Hepatocyte (in vitro differentiated cells): Measurements from ENCODE around the gene NRP1. TPM values are rescaled to one million over a fixed set of nuclear protein-coding genes. Genes with fewer than 3 reads are reported as not detected.

Experiments
- DNase-seq: peaks from one replicate; pipeline ENCODE4 v3.0.0-alpha.2; 2016; ENCODE audit warnings: low spot score
- H2AFZ ChIP-seq: fragments of 200-600 bp; sonication (generic); 2 replicates; pipeline ENCODE4 v1.6.0; 2016; ENCODE audit warnings: antibody characterized with exemption, mild to moderate bottlenecking
- H3K27ac ChIP-seq: fragments of 200-600 bp; sonication (generic); 2 replicates; pipeline ENCODE4 v1.5.1; 2016; ENCODE audit warnings: mild to moderate bottlenecking
- H3K27me3 ChIP-seq: fragments of 200-600 bp; sonication (generic); 2 replicates; pipeline ENCODE4 v1.6.1; 2016
- H3K36me3 ChIP-seq: fragments of 200-600 bp; sonication (generic); replicated peaks from 2 replicates; pipeline ENCODE4 v1.5.1; 2016; ENCODE audit warnings: low read depth; ENCODE audit not compliant: insufficient read depth
- H3K4me1 ChIP-seq: fragments of 200-600 bp; sonication (generic); 2 replicates; pipeline ENCODE4 v1.5.1; 2016; ENCODE audit warnings: mild to moderate bottlenecking, moderate library complexity; ENCODE audit not compliant: insufficient read depth
- H3K4me2 ChIP-seq: fragments of 200-600 bp; sonication (generic); 2 replicates; pipeline ENCODE4 v1.6.0; 2016
- H3K4me3 ChIP-seq: fragments of 200-600 bp; sonication (generic); 2 replicates; pipeline ENCODE4 v1.5.1; 2016; ENCODE audit warnings: mild to moderate bottlenecking
- H3K79me2 ChIP-seq: fragments of 200-600 bp; sonication (generic); 2 replicates; pipeline ENCODE4 v1.6.0; 2017; ENCODE audit warnings: mild to moderate bottlenecking
- H3K9me2 ChIP-seq: fragments of 200-600 bp; sonication (generic); replicated peaks from 2 replicates; pipeline ENCODE4 v1.6.0; 2017; ENCODE audit warnings: mild to moderate bottlenecking; ENCODE audit not compliant: insufficient read depth
- H3K9me3 ChIP-seq: fragments of 200-600 bp; sonication (generic); 2 replicates; pipeline ENCODE4 v1.5.1; 2016; ENCODE audit warnings: low read depth, mild to moderate bottlenecking
- H4K20me1 ChIP-seq: fragments of 200-600 bp; sonication (generic); 2 replicates; pipeline ENCODE4 v1.6.0; 2016; ENCODE audit warnings: mild to moderate bottlenecking; ENCODE audit not compliant: insufficient read depth, poor library complexity, severe bottlenecking
- CTCF ChIP-seq: fragments of 200-600 bp; sonication (generic); IDR thresholded peaks from 2 replicates; pipeline ENCODE4 v1.5.1; 2016; ENCODE audit warnings: antibody characterized with exemption, mild to moderate bottlenecking; ENCODE audit not compliant: poor library complexity
- EZH2 ChIP-seq: fragments of 200-600 bp; sonication (generic); IDR thresholded peaks from 2 replicates; pipeline ENCODE4 v1.6.1; 2016; ENCODE audit warnings: antibody characterized with exemption, mild to moderate bottlenecking, borderline replicate concordance
- EZH2phosphoT487 ChIP-seq: fragments of 200-600 bp; sonication (generic); IDR thresholded peaks from one replicate; pipeline ENCODE4 v1.6.1; 2018; ENCODE audit warnings: antibody characterized with exemption, mild to moderate bottlenecking, low read depth, moderate library complexity; ENCODE audit not compliant: unreplicated experiment, severe bottlenecking
- WGBS: methylation state at CpG from one replicate; pipeline ENCODE4 v1.1.6; 2016; ENCODE audit warnings: low lambda C conversion rate; ENCODE audit errors: missing lambda C conversion rate; 5-methylcytosine and 5-hydroxymethylcytosine counted together
- polyA plus RNA-seq: library from polyadenylated mRNA; unstranded; fragments of >200 nt; fragmentation: Nextera tagmentation; extraction: Ambion mirVana; gene quantifications from 2 replicates; pipeline ENCODE4 v1.2.1, GENCODE V29; 2016
- total RNA-seq: library from RNA; depleted of rRNA; stranded (reverse); fragments of >200 nt; gene quantifications from 2 replicates; pipeline ENCODE4 v1.2.3, GENCODE V29; 2014

The NRP1 gene
- total and polyA plus RNA-seq, 2 experiments from 2014 or later = 32.2 to 46.9 TPM

GRCh38 chr10:33334805-33335550 lies 511 bp upstream of the NRP1 start:
- Histone ChIP-seq H2AFZ (peak overlapping the region; percentile 73), H4K20me1 (no peaks in the 10 kb centered on the region), H3K4me1 (peaks cover 19% of the 10 kb centered on the region), H3K4me3 (peak overlapping the region; percentile 92), H3K27me3 (no peaks in the 10 kb centered on the region), H3K9me2 (no peaks in the 10 kb centered on the region), H3K36me3 (no peaks in the 10 kb centered on the region), H3K4me2 (peak overlapping the region; percentile 99), H3K9me3 (no peaks in the 10 kb centered on the region), H3K27ac (peak overlapping the region; percentile 93), H3K79me2 (peaks cover 44% of the 10 kb centered on the region)
- peak; percentile 89 for DNase-seq
- WGBS = under 1% methylated on average over 57 of the region's 68 CpGs
- TF ChIP-seq CTCF = peak; percentile 63
- TF ChIP-seq EZH2phosphoT487 = no peak

GRCh38 chr10:33333260-33334101 lies 986 bp downstream of the NRP1 start:
- Histone ChIP-seq H3K9me3 (no peaks in the 10 kb centered on the region), H3K79me2 (peaks cover 59% of the 10 kb centered on the region), H2AFZ (peak overlapping the region; percentile 67), H3K4me2 (peak overlapping the region; percentile 99), H3K4me1 (peaks cover 19% of the 10 kb centered on the region), H3K4me3 (peak overlapping the region; percentile 92), H3K9me2 (no peaks in the 10 kb centered on the region), H3K36me3 (no peaks in the 10 kb centered on the region), H3K27me3 (no peaks in the 10 kb centered on the region), H3K27ac (peak overlapping the region; percentile 93), H4K20me1 (no peaks in the 10 kb centered on the region)
- DNase-seq = no peak
- no peak for TF ChIP-seq CTCF
- no peak for TF ChIP-seq EZH2
- no peak for TF ChIP-seq EZH2phosphoT487
- WGBS = 10% methylated on average over 7 of the region's 7 CpGs

- Histone ChIP-seq H3K4me1 (peaks cover 18% of the 10 kb centered on the region), H3K9me3 (no peaks in the 10 kb centered on the region), H3K9me2 (no peaks in the 10 kb centered on the region), H3K27me3 (no peaks in the 10 kb centered on the region), H2AFZ (no peak overlapping the region), H3K4me2 (peak overlapping the region; percentile 99), H3K79me2 (peaks cover 64% of the 10 kb centered on the region), H4K20me1 (no peaks in the 10 kb centered on the region), H3K36me3 (no peaks in the 10 kb centered on the region), H3K4me3 (peak overlapping the region; percentile 92), H3K27ac (peak overlapping the region; percentile 93)
- DNase-seq = no peak
- 30% methylated on average over 5 of the region's 5 CpGs for WGBS
- TF ChIP-seq EZH2 (no peak), EZH2phosphoT487 (no peak), CTCF (no peak)
Observed at GRCh38 chr10:33332183-33333065, 2.0 kb downstream of the NRP1 start.
